K562 (cell line): ENCODE measurements around the gene ABHD3. TPM values are rescaled to one million over a fixed set of nuclear protein-coding genes. Genes with fewer than 3 reads are reported as not detected.
"Not testable (repeated sequence)": the region's sequence is repeated elsewhere in the genome, so short reads cannot be mapped to it uniquely, and the experiment has no call there.

Experiments used
- ATAC-seq: fragments of 200-7000 bp; cut with Tn5 transposase; 3 replicates; pipeline ENCODE4 v1.9.1; 2020; ENCODE audit warnings: moderate library complexity
- BruUV-seq: library from RNA; stranded (reverse); fragments of 400-500 nt; replicated peaks from 2 replicates; lab custom pipeline; 2021; lab: Mats Ljungman, UMichigan
- CTCF ChIA-PET: fragments of 300-600 bp; formaldehyde crosslinking; extraction: SDS; loops from one replicate; lab custom pipeline; 2021; ENCODE audit warnings: low intra/inter-chr PET ratio; lab: Yijun Ruan, JAX
- POLR2A ChIA-PET: fragments of 300-600, 350-650 bp; sonication (Branson Sonifier 250); formaldehyde crosslinking; extraction: SDS; loops from one replicate; lab custom pipeline; 2021; ENCODE audit warnings: antibody characterized with exemption, inconsistent platforms; lab: Yijun Ruan, JAX
- DNase-seq, 4 experiments: peaks; one replicate each; pipeline versions ENCODE4 v3.0.0 to v3.0.0-alpha.2; 2011 to 2018; ENCODE audit warnings: low spot score in 3 of 4, mixed read lengths in 3 of 4; ENCODE audit errors: extremely low read depth in 1 of 4
- FAIRE-seq: peaks from 2 replicates; lab custom pipeline; 2011; peaks lifted over from hg19 to GRCh38; lab: Jason Lieb, UNC
- H2AFZ ChIP-seq: 2 replicates; pipeline ENCODE4 v1.6.0; 2011; ENCODE audit warnings: low read depth, low read length, control low read depth, inconsistent platforms
- H3K27ac ChIP-seq: fragments of 200-600 bp; 3 replicates; pipeline ENCODE4 v1.8.0; 2011; ENCODE audit warnings: low read depth, mild to moderate bottlenecking, control low read depth, inconsistent platforms, low read length, moderate library complexity, mixed read lengths; ENCODE audit errors: extremely low read depth
- H3K27me3 ChIP-seq, 2 experiments: fragments of 300-600 bp in 1 of 2; 2 replicates in 1 of 2; 3 replicates in 1 of 2; pipeline versions ENCODE4 v1.6.0 to v1.8.0; 2011; ENCODE audit warnings: inconsistent platforms in 2 of 2, low read length in 2 of 2, mild to moderate bottlenecking in 1 of 2, mixed read lengths in 1 of 2, moderate library complexity in 1 of 2; ENCODE audit not compliant: control insufficient read depth in 2 of 2, insufficient read depth in 2 of 2
- H3K36me3 ChIP-seq: fragments of 300-600 bp; 3 replicates; pipeline ENCODE4 v1.8.0; 2011; ENCODE audit warnings: mild to moderate bottlenecking, low read length, inconsistent platforms; ENCODE audit not compliant: control insufficient read depth, insufficient read depth
- H3K4me1 ChIP-seq, 2 experiments: fragments of 200-600 bp in 1 of 2; replicated peaks in 1 of 2; 2 replicates in 1 of 2; 3 replicates in 1 of 2; pipeline versions ENCODE4 v1.5.1 to v1.8.0; 2011; ENCODE audit warnings: inconsistent platforms in 2 of 2, low read length in 2 of 2, mild to moderate bottlenecking in 1 of 2, mixed read lengths in 1 of 2, moderate library complexity in 1 of 2; ENCODE audit not compliant: control insufficient read depth in 2 of 2, insufficient read depth in 2 of 2
- H3K4me2 ChIP-seq: 2 replicates; pipeline ENCODE4 v1.6.1; 2011; ENCODE audit warnings: low read length, control low read depth, inconsistent platforms, mixed read lengths; ENCODE audit not compliant: insufficient read depth
- H3K4me3 ChIP-seq: fragments of 200-600 bp; sonication (generic), shearing (Covaris generic); 2 replicates; pipeline ENCODE4 v1.5.1; 2016; ENCODE audit warnings: control low read depth, inconsistent platforms
- H3K79me2 ChIP-seq: fragments of 200-600 bp; 3 replicates; pipeline ENCODE4 v1.8.0; 2011; ENCODE audit warnings: low read length, inconsistent platforms; ENCODE audit not compliant: control insufficient read depth, insufficient read depth
- H3K9ac ChIP-seq, 2 experiments: 2 replicates each; pipeline versions ENCODE4 v1.6.0 to v1.6.1; 2011; ENCODE audit warnings: low read depth in 2 of 2, low read length in 2 of 2, control low read depth in 1 of 2, inconsistent platforms in 1 of 2, mild to moderate bottlenecking in 1 of 2, mixed read lengths in 1 of 2; ENCODE audit not compliant: insufficient read depth in 1 of 2
- H3K9me1 ChIP-seq: one replicate; pipeline ENCODE4 v1.6.0; 2011; ENCODE audit warnings: inconsistent platforms, mild to moderate bottlenecking, low read length, moderate library complexity; ENCODE audit not compliant: control insufficient read depth, insufficient read depth
- H3K9me3 ChIP-seq: replicated peaks from 2 replicates; pipeline ENCODE4 v1.5.1; 2011; ENCODE audit warnings: low read depth, low read length, inconsistent platforms; ENCODE audit not compliant: control insufficient read depth, insufficient read depth
- H4K20me1 ChIP-seq: replicated peaks from 2 replicates; pipeline ENCODE4 v1.6.1; 2011; ENCODE audit warnings: low read length, inconsistent platforms, mixed read lengths; ENCODE audit not compliant: control insufficient read depth, insufficient read depth
- RBBP5 ChIP-seq: fragments of 200-600 bp; sonication (generic); IDR thresholded peaks from 2 replicates; pipeline ENCODE4 v1.6.1; 2012; ENCODE audit warnings: borderline replicate concordance, mild to moderate bottlenecking, low read length, control low read depth, inconsistent platforms; ENCODE audit not compliant: insufficient read depth, poor library complexity, severe bottlenecking
- WGBS: fragments of 100-300 bp; shearing (Covaris generic); methylation state at CpG from one replicate; pipeline ENCODE4 v1.1.6; 2016; ENCODE audit warnings: low coverage, mixed read lengths; ENCODE audit not compliant: insufficient coverage; ENCODE audit errors: missing lambda C conversion rate; 5-methylcytosine and 5-hydroxymethylcytosine counted together
- in situ Hi-C: fragments of 300-500 bp; cut with MboI; formaldehyde crosslinking; loops from 4 replicates; pipeline ENCODE4 v1.15.0; 2018; ENCODE audit warnings: inconsistent platforms, mixed read lengths
- intact Hi-C: fragments of 100-400 bp; cut with micrococcal nuclease; formaldehyde crosslinking; loops from 2 replicates; pipeline ENCODE4 v1.14.2; 2022
- polyA plus RNA-seq, 8 experiments: library from polyadenylated mRNA; depleted of rRNA in 4 of 8; stranded (reverse) in 5 of 8; unstranded in 3 of 8; fragments of >200 nt; fragmentation: Nextera tagmentation in 2 of 8; fragmentation: Illumina TruSeq in 1 of 8; extraction: Ambion mirVana in 2 of 8; extraction: Trizol in 1 of 8; gene quantifications; 2 replicates each; pipeline versions ENCODE4 v1.2.1 to v1.2.3, GENCODE V29; 2011 to 2014; ENCODE audit warnings: inconsistent platforms in 1 of 8, missing spikeins in 1 of 8
- total RNA-seq, 7 experiments: library from RNA; depleted of rRNA in 6 of 7; stranded (reverse); fragments of >200 nt in 6 of 7; fragmentation: Illumina TruSeq in 2 of 7; extraction: Trizol in 2 of 7; gene quantifications; 2 replicates each; pipeline versions ENCODE4 v1.2.1 to v1.2.3, GENCODE V29; 2011 to 2021; ENCODE audit warnings: low replicate concordance in 1 of 7

ABHD3 gene
- total and polyA plus RNA-seq, 9 of the 15 experiments (the other 6 are each of a cell fraction or from before 2014, with no cell fraction given), result 6.3 to 38.8 (median 19.4) TPM

DNA sequence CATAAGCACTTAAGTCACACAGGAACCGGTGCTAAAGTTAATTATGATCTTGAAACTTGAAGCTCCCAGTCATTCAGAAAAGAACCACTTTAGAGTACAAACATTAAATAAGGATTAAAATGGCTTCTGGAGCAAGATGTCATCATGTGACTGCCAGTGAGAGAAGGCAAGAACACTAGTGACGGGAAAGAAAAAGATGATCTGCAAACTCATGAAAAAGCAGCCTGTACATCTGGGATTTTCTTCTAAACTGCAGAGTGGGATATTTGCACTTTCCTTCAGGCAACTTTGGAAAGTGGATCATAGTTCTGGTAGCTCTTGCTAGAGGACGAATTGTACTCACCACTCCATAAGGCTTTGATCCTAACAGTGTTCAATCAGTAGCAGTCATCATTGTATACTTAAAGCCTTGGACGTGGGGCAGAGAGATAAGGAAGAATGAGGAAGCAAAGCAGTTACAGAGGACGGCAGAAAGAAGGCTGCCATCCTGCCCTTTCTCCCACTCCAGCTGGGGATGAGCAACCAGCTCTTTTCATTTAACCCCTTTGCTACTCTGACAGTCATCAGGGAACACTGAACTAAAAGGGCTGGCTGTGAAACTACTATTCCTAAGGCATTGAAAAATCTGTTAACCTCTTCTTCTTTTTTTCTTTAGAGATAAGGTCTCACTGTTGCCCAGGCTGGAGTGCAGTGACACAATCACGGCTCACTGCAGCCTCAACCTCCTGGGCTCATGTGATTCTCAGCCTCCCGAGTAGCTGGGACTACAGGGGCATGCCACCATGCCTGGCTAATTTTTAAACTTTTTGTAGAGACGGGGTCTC lies 18.1 kb downstream of the ABHD3 start (continued):
- TF ChIP-seq RBBP5, result peak; percentile 74

DNA sequence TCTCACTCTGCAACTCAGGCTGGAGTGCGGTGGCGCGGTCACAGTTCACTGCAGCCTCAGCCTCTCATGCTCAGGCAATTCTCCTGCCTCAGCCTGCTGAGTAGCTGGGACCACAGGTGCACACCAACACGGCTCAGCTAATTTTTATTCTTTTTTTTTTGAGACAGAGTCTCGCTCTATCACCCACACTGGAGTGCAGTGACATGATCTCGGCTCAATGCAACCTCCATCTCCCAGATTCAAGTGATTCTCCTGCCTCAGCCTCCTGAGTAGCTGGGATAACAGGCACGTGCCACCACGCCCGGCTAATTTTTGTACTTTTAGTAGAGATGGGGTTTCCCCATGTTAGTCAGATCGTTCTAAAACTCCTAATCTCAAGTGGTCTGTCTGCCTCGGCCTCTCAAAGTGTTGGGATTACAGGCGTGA lies 19.0 kb downstream of the ABHD3 start:
- H3K27ac ChIP-seq, ATAC-seq, BruUV-seq, CTCF ChIA-PET, FAIRE-seq, H3K4me3 ChIP-seq, H3K9me1 ChIP-seq, DNase-seq, H3K27me3 ChIP-seq, H3K79me2 ChIP-seq, in situ Hi-C loops, intact Hi-C loops, H4K20me1 ChIP-seq, H3K9ac ChIP-seq, H2AFZ ChIP-seq, H3K9me3 ChIP-seq, H3K4me1 ChIP-seq, H3K4me2 ChIP-seq: not testable (repeated sequence)
- WGBS, result 87% methylated on average over 11 of the region's 12 CpGs
- peaks cover 27% of the 10 kb centered on the region; the same call in 2 of the 3 replicates for H3K36me3 ChIP-seq
- POLR2A ChIA-PET, result interaction anchor here (0.9 to 1.4 kb wide), 4 partner anchors 9 to 85 kb away, joined by 3 to 10 read pairs (median 5); partner anchors contain the start of gene ESCO1
